Mucosa of stomach (tissue), 1 donor: ENCODE data around the gene EIF3F.
A peak's percentile ranks its signal among the peaks of the same experiment; 100 is the strongest.

Experiments used
- H3K27me3 ChIP-seq: one replicate; pipeline ENCODE4 v1.7.0; 2013; ENCODE audit warnings: mild to moderate bottlenecking, low read length; ENCODE audit not compliant: control insufficient read depth, insufficient read depth
- H3K36me3 ChIP-seq: one replicate; pipeline ENCODE4 v1.7.0; 2013; ENCODE audit warnings: low read length; ENCODE audit not compliant: control insufficient read depth, insufficient read depth
- H3K4me1 ChIP-seq: one replicate; pipeline ENCODE4 v1.7.0; 2013; ENCODE audit warnings: mild to moderate bottlenecking, low read length; ENCODE audit not compliant: control insufficient read depth, insufficient read depth
- H3K4me3 ChIP-seq: one replicate; pipeline ENCODE4 v1.7.0; 2013; ENCODE audit warnings: low read length
- H3K9ac ChIP-seq: one replicate; pipeline ENCODE4 v1.7.0; 2013; ENCODE audit warnings: mild to moderate bottlenecking, low read length, moderate library complexity
- H3K9me3 ChIP-seq: one replicate; pipeline ENCODE4 v1.7.0; 2013; ENCODE audit warnings: mild to moderate bottlenecking, low read length, moderate library complexity; ENCODE audit not compliant: control insufficient read depth
- donor health status: Pancreatic carcinoma.

Gene EIF3F

DNA sequence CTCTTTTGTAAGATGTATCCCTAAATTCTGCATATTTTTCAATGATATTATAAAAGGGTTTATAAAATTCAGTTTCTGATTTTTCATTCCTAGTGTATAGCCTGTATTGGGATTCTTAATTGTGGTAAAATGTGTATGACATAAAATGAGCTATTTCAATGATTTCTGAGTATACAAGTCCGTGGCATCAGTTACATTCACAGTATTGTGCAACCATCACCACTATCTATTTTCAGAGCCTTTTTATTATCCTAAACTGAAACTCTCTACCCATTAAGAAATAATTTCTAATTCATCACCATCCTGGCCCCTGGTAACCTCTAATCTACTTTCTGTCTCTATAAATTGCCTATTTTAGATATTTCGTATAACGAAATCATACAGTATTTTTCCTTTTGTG lies 39.8 kb downstream of the EIF3F start:
- Histone ChIP-seq H3K9me3 (no peaks in the 10 kb centered on the region), H3K36me3 (no peaks in the 10 kb centered on the region), H3K4me1 (no peaks in the 10 kb centered on the region), H3K9ac (no peak overlapping the region), H3K4me3 (no peak overlapping the region), H3K27me3 (no peaks in the 10 kb centered on the region)

DNA sequence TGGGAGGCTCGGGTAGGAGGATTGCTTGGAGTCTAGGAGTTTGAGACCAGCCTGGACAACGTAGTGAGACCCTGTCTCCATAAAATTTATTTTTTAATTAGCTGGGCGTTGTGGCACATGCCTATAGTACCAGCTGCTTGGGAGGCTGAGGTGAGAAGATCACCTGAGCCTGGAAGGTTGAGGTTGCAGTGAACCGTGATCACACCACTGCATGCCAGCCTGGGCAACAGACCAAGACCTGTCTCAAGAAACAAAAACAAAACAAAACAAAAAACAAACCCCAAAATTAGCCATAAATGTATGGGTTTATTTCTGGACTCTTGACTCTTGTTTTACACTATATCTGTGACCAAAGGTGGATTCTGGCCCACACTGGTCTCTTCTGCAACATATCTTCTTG lies 41.6 kb downstream of the EIF3F start:
- Histone ChIP-seq H3K27me3 (peaks cover 5% of the 10 kb centered on the region), H3K9me3 (no peaks in the 10 kb centered on the region), H3K4me1 (peaks cover 4% of the 10 kb centered on the region), H3K36me3 (no peaks in the 10 kb centered on the region), H3K4me3 (no peak overlapping the region), H3K9ac (no peak overlapping the region)

DNA sequence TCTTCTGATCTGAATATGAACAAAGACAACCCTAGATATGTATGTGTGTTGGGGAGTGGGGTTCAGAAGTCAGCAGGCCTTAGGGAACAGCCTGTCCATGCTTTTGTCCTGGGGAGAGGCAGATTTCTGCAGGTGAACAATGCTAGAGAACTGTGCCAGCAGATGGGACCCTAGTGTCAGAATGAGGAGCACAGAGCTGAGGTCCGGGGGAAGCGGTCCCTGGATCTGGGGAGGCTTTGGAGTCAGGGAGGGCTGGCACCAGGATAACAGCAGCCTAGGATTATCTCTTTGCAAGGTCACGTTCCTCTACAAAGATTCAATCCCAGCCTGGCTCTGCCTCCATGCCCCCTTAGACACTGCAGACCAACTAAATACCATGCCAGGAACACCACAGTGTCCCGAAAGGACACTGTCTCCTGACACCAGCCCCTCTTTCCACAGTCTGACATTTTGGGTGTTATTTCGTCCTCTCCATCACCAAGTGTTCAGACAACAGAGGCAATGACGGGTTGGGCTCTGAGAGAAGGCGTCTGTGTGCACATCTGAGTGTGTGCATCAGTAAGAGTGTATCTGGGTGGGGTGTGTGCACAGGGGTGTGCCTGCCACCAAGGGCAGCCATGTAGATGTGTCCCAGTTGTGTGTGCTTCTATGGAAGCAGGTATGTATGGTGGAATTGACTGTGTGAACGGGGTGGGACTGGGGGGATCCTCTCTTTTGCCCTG lies 43.5 kb downstream of the EIF3F start:
- peaks cover 4% of the 10 kb centered on the region for H3K4me1 ChIP-seq
- no peak overlapping the region for H3K4me3 ChIP-seq
- no peaks in the 10 kb centered on the region for H3K36me3 ChIP-seq
- H3K27me3 ChIP-seq, result peaks cover 5% of the 10 kb centered on the region
- no peak overlapping the region for H3K9ac ChIP-seq
- no peaks in the 10 kb centered on the region for H3K9me3 ChIP-seq

DNA sequence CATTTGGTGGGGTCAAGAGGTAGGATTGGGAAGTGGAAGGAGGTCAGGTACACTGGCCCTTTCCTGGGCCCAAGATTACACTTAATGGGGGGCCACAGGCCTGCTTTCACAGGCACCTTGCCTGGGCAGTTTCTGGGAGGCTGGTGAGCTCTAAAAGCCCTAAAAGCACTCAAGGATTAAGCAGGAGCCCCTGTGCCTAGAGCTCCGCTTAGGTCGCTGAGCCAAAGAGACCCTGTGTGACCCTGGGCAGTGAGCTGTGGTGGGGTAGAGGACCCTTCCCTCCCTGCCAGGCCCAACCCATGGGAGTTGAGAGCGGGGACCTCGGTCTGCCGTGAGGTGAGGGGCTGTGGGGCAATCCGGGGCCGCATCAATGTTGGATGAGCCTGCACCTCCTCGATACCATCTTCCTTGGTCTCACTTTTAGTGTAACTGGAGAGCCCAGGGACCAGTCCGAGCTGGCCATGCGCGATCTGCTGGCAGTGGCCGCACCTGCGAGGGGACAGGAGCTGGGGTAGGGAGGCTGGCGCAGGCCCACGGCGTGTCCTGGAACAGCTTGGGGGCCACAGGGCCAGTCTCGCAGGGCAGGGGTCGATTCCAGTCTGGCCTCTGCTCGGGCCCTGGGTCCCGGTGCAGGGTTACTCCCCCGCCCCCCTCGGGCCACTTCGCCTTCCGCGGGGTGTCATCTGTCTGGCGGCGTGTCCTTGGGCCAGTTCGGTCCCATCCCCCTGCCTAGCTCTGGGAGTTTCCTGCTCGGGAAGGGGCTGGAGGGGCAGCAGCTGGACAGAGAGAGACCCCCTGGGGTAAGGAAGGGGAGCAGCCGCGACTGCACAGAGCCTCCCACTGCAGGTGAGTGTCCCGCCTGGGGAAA lies 44.3 kb downstream of the EIF3F start:
- Histone ChIP-seq H3K4me1 (peaks cover 4% of the 10 kb centered on the region), H3K9me3 (no peaks in the 10 kb centered on the region), H3K4me3 (no peak overlapping the region), H3K27me3 (peaks cover 5% of the 10 kb centered on the region), H3K9ac (no peak overlapping the region), H3K36me3 (no peaks in the 10 kb centered on the region)

DNA sequence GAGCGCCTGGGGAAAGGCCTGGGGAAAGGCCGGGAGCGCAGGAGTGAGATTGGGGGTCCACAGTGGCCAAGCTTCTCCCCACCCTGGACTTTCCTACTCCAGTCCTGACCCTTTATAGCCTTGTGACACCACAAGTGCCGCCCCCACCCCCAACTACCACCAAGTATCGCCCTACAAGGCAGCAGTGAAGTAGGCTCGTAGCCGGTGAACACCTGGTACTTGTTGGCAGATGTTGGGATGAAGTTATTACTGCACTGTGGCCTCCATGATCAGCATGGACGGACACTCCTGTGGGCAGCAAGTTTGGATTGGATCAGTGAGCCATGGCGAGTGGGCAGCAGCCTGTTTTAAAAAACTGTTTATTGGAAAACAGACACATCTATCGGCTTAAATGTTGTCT lies 45.0 kb downstream of the EIF3F start:
- peaks cover 5% of the 10 kb centered on the region for H3K27me3 ChIP-seq

DNA sequence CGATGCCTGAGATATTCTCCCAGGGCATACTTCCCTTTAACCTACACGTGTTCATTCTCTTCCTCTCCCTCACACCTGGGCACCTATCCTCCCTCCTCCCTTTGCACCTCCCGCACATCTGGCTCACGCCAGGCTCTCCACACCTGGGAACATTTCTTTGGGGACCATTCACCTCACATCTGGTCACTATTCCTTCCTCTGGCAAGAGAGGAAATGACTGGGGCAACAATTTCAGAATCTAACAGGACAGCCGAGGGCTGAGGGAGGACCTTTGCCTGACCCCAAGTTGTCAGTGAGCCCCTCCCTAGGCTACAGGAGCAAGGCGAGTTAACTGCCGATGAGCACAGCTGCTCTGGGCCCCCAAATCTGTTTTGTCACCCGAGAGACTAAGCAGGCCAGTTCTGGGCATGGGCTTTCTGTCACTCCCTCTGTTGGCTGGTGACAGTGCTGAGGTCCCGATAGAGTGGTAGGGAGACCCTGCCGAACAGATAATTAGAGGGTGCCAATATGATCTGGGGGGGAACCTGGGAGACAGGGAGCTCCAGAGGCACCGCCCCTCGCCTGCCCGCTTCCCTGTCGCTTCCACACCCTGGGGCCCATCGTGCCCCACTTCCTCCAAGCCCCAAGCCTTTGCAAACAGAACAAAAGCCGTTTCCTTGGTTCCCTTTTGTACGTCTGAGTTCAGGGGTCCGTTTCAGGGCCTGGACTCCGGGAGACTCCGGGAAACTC lies 45.6 kb downstream of the EIF3F start:
- H3K9ac ChIP-seq, result peak overlapping the region; percentile 5
- H3K36me3 ChIP-seq, result no peaks in the 10 kb centered on the region
- peaks cover 4% of the 10 kb centered on the region for H3K4me1 ChIP-seq
- no peaks in the 10 kb centered on the region for H3K9me3 ChIP-seq
- H3K4me3 ChIP-seq, result no peak overlapping the region
- H3K27me3 ChIP-seq, result peaks cover 5% of the 10 kb centered on the region

More for the DNA sequence above, 45.0 kb downstream of the EIF3F start:
- H3K4me1 ChIP-seq, result peaks cover 4% of the 10 kb centered on the region
- no peak overlapping the region for H3K9ac ChIP-seq
- no peak overlapping the region for H3K4me3 ChIP-seq
- H3K9me3 ChIP-seq, result no peaks in the 10 kb centered on the region
- H3K36me3 ChIP-seq, result no peaks in the 10 kb centered on the region

DNA sequence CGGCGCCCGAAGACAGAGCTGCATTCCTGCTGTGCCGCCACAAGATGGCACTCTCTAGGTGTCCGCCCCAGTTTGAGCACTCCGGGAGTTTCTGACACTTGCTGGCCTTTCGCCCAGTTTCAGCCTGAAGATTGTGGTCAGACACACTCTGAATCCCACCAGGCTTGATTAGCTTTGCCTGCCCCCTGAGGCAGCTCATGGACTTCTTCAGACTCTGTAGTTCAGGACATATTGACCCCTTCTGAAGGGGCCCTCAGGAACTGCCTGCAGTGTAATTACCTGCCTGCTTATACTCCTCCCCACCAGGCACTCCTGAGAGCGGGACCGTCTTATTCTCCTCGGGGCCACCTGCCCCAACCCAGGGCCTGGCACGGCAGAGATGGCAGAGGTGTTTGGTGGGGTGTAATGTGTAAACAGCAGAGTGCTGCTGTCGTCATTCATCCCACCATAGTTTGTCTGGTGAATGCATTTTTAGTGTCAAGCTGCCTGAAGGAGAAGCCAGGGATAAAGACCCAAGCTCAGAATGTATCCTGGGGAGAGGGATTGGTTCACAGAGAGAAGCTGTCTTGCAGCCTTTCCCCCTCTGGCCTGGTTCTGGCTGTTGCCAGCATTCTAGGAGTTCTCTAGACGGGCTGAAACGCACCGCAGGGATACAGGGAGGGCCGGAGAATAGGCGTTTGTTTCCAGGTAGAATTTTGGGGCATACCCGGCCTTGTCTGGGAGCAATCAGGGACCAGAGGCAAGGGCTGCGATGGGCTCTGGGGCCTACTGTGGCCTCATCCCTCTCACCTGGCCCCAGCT lies 46.4 kb downstream of the EIF3F start:
- Histone ChIP-seq H3K4me1 (peaks cover 4% of the 10 kb centered on the region), H3K9ac (peak overlapping the region; percentile 5), H3K4me3 (no peak overlapping the region)

DNA sequence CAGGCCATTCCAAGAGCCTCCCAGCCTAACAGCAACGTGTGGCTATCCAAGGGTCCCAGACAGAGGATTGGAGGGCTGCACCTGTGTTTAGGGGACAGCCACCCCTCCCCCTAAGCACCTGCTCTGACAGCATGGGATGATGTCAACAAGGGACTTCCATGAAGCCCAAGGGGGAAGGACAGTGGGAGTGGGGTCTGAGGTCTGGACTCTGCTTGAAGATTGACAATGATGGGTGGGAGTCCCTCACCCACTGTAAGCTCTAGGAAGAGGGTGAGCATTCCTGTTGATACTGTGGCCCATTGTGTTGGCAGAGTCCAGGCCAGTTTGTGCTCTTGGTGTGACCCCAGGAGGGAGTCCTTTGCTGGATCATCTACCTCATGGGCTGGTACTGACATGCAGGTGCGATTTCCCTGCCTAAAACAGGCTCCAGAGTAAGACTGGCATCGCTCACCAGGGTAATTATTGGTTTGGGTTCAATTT lies 47.0 kb downstream of the EIF3F start:
- Histone ChIP-seq H3K9ac (no peak overlapping the region), H3K4me3 (no peak overlapping the region), H3K27me3 (peaks cover 5% of the 10 kb centered on the region), H3K4me1 (peaks cover 4% of the 10 kb centered on the region), H3K36me3 (no peaks in the 10 kb centered on the region), H3K9me3 (no peaks in the 10 kb centered on the region)

More for the DNA sequence above, 46.4 kb downstream of the EIF3F start:
- Histone ChIP-seq H3K36me3 (no peaks in the 10 kb centered on the region), H3K9me3 (no peaks in the 10 kb centered on the region), H3K27me3 (peaks cover 5% of the 10 kb centered on the region)

DNA sequence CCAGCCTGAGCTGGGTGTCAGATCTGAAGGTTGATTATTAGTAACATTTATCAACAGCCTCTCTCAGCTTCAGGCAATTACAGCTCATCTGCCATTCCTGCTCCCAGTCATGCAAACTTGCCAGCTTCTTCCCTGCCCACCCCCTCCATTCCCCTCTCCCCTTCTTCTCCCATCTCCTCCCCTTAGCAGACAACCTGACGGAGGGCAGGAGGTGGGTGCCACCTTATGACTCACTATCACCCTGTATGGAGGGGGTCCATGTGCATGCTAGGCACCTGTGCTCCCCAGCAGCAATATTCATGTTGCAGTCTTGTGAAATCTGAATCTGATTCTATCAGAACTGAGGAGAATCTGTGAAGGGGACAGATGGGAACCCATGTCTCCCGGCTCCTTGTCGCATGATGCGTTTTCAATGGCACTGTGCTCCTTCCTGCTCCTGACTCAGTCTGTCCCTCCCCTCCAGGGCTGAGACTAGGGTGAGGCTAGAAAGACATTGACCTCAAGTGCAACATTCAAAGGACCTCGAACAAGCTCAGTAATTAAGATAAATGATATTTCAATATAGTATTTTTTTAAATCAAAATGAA lies 47.6 kb downstream of the EIF3F start:
- peaks cover 4% of the 10 kb centered on the region for H3K4me1 ChIP-seq
- H3K9me3 ChIP-seq, result no peaks in the 10 kb centered on the region
- H3K4me3 ChIP-seq, result no peak overlapping the region
- no peak overlapping the region for H3K9ac ChIP-seq
- H3K36me3 ChIP-seq, result no peaks in the 10 kb centered on the region
- H3K27me3 ChIP-seq, result peaks cover 5% of the 10 kb centered on the region

DNA sequence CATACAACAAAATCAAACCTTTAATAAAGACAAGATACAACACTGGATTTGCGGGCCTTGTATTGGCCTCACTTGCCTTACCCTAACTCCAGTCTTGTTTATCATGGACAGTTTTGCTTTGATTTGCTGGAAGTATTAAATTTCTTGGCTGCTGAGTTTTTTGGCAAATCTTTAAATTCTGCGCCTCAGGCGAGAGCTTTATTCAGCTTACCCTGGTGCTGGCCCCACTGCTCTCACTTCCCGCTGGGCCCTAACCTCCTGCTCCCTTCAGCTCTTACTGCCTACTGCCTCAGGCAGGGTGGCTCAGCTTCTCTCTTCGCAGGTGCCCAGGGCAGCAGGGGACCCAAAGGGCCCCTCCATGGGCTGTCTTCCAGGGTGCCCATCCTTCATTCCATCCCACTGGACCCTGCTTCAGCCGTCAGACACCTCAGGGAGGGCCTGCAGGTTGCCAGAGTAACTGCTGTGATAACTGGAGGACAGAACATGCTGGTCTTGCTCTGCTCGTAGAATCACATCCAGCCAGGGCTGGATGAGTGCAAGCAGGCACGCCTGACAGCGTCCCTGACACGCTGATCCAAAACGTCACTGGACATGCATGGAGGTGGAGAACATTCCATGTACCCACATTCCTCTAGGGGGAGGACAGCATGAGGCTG lies 48.2 kb downstream of the EIF3F start:
- Histone ChIP-seq H3K9me3 (no peaks in the 10 kb centered on the region), H3K4me1 (peaks cover 4% of the 10 kb centered on the region), H3K9ac (no peak overlapping the region)

More for the DNA sequence above, 48.2 kb downstream of the EIF3F start:
- peaks cover 5% of the 10 kb centered on the region for H3K27me3 ChIP-seq
- no peak overlapping the region for H3K4me3 ChIP-seq
- H3K36me3 ChIP-seq, result no peaks in the 10 kb centered on the region
